ENCODE results near the gene THAP8.

THAP8 gene

DNA sequence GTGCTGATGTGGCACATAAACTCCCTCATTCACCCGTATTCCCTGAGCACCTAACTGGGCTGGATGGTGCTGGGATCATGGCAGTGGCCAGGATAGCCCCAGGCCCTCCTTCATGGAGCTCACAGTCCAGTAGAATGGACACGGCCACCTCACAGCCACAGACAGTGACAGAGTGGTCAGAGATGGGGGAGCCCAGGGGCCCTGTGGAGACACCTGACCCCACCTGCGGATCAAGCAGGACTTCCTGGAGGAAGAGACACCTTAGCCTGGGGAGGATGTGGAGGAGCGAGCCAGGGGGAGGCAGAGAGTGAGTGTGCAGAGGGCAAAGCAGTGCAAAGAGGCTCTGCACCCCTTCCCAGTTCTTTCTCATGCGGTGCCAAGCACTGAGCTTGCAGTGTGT is 35.8 kb upstream of the THAP8 start:
- DNase-seq (ENCODE audit: low read depth) = no peak

GRCh38 chr19:36086326-36086725 is 32.2 kb upstream of the THAP8 start:
- H3K4me3 ChIP-seq (ENCODE audit: low read depth, low read length) = no peak overlapping the region
- DNase-seq (ENCODE audit: low read depth) = no peak
- TF ChIP-seq MYC (IDR thresholded peaks at IDR 0.05; ENCODE audit: low read depth, low read length) = no peak
- TF ChIP-seq, protein P1, sequence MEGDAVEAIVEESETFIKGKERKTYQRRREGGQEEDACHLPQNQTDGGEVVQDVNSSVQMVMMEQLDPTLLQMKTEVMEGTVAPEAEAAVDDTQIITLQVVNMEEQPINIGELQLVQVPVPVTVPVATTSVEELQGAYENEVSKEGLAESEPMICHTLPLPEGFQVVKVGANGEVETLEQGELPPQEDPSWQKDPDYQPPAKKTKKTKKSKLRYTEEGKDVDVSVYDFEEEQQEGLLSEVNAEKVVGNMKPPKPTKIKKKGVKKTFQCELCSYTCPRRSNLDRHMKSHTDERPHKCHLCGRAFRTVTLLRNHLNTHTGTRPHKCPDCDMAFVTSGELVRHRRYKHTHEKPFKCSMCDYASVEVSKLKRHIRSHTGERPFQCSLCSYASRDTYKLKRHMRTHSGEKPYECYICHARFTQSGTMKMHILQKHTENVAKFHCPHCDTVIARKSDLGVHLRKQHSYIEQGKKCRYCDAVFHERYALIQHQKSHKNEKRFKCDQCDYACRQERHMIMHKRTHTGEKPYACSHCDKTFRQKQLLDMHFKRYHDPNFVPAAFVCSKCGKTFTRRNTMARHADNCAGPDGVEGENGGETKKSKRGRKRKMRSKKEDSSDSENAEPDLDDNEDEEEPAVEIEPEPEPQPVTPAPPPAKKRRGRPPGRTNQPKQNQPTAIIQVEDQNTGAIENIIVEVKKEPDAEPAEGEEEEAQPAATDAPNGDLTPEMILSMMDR (IDR thresholded peaks at IDR 0.05; ENCODE audit: low read depth, low read length) = no peak
- TF ChIP-seq, protein P2, sequence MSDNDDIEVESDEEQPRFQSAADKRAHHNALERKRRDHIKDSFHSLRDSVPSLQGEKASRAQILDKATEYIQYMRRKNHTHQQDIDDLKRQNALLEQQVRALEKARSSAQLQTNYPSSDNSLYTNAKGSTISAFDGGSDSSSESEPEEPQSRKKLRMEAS (IDR thresholded peaks at IDR 0.05; ENCODE audit: low read depth, low read length) = no peak
- no peak for TF ChIP-seq POLR2A (IDR thresholded peaks at IDR 0.05; ENCODE audit: extremely low read depth, insufficient read length)

More for the DNA sequence above, 35.8 kb upstream of the THAP8 start:
- TF ChIP-seq, protein P1 (IDR thresholded peaks at IDR 0.05; ENCODE audit: low read depth, low read length) = no peak
- TF ChIP-seq, protein P2 (IDR thresholded peaks at IDR 0.05; ENCODE audit: low read depth, low read length) = no peak
- no peak for TF ChIP-seq MYC (IDR thresholded peaks at IDR 0.05; ENCODE audit: low read depth, low read length)
- TF ChIP-seq POLR2A (IDR thresholded peaks at IDR 0.05; ENCODE audit: extremely low read depth, insufficient read length) = no peak
- no peak overlapping the region for H3K4me3 ChIP-seq (ENCODE audit: low read depth, low read length)

DNA sequence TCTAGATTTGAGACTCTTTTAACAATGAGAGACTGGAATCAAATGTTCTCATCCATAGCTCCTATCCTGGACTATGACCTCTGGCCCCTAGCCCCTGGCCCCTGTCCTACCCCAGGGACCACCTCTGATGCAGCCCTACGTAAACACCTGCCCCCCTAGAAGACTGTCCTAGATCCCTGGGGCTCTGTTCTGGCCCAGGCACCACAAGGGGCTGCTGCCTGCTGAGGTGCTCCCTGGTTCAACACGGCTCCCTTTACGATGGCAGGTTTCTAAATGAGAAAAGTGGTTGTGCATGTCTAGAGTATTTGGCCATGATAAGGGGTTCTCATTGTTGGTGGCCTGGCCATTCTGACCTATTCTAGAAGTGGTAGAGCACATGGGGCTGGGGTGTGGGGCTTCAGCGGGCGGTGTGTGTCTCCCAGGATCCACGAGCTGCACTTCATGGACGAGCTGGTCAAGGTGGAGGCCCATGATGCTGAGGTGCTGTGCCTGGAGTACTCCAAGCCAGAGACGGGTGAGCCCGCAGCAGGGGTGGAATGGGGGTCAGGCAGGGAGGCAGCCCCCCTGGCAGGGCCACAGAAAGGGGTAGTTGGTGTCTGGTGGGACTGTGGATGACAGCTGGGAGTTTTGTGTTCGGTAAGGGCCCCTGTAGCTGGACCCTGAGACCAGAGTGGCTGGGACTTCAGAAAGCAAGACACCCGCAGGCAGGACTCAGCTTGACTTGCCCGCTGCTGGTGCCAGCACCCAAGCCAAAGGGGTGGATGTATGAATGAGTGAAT is 30.3 kb upstream of the THAP8 start:
- H3K4me3 ChIP-seq (ENCODE audit: low read depth, low read length) = no peak overlapping the region
- no peak for TF ChIP-seq MYC (IDR thresholded peaks at IDR 0.05; ENCODE audit: low read depth, low read length)
- TF ChIP-seq, protein P2 (IDR thresholded peaks at IDR 0.05; ENCODE audit: low read depth, low read length) = no peak
- TF ChIP-seq POLR2A (IDR thresholded peaks at IDR 0.05; ENCODE audit: extremely low read depth, insufficient read length) = no peak
- TF ChIP-seq, protein P1 (IDR thresholded peaks at IDR 0.05; ENCODE audit: low read depth, low read length) = no peak
- no peak for DNase-seq (ENCODE audit: low read depth)

DNA sequence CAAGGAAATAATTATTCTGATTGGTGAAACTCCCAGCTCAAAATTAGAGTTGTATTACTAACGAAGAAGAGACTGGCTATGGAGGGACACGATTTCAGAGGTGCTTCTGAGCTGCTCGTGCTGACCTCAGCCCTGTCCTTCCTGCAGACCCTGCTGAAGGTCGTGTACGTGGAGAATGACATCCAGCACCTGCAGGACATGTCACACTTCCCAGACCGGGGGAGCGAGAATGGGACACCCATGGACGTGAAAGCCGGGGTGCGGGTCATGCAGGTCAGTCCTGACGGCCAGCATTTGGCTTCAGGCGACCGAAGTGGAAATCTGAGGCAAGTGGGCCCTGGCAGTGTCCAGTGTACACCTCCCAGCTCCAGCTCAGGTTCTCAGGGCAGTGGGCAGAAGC is 28.8 kb upstream of the THAP8 start:
- no peak for DNase-seq (ENCODE audit: low read depth)
- no peak overlapping the region for H3K4me3 ChIP-seq (ENCODE audit: low read depth, low read length)
- TF ChIP-seq MYC (IDR thresholded peaks at IDR 0.05; ENCODE audit: low read depth, low read length) (no peak), POLR2A (IDR thresholded peaks at IDR 0.05; ENCODE audit: extremely low read depth, insufficient read length) (no peak)
- TF ChIP-seq, protein P2 (IDR thresholded peaks at IDR 0.05; ENCODE audit: low read depth, low read length) = no peak
- TF ChIP-seq, protein P1 (IDR thresholded peaks at IDR 0.05; ENCODE audit: low read depth, low read length) = no peak

GRCh38 chr19:36081894-36082293 is 27.8 kb upstream of the THAP8 start:
- no peak overlapping the region for H3K4me3 ChIP-seq (ENCODE audit: low read depth, low read length)
- TF ChIP-seq MYC (IDR thresholded peaks at IDR 0.05; ENCODE audit: low read depth, low read length) (no peak), POLR2A (IDR thresholded peaks at IDR 0.05; ENCODE audit: extremely low read depth, insufficient read length) (no peak)
- TF ChIP-seq, protein P1 (IDR thresholded peaks at IDR 0.05; ENCODE audit: low read depth, low read length) = no peak
- no peak for DNase-seq (ENCODE audit: low read depth)
